SK-N-SH (cell line): ENCODE measurements around the gene PSMB8. TPM values are rescaled to one million over a fixed set of nuclear protein-coding genes. Genes with fewer than 3 reads are reported as not detected.

ENCODE experiments used
- CTCF ChIA-PET: fragments of 300-600, 350-600 bp; formaldehyde crosslinking; extraction: SDS; loops from one replicate; lab custom pipeline; 2021; lab: Yijun Ruan, JAX
- POLR2A ChIA-PET: fragments of 350-600 bp; sonication (Branson Sonifier 250); formaldehyde crosslinking; extraction: SDS; loops from one replicate; lab custom pipeline; 2020; ENCODE audit warnings: antibody characterized with exemption, inconsistent platforms; lab: Yijun Ruan, JAX
- DNase-seq: peaks from one replicate; pipeline ENCODE4 v3.0.0; 2012
- H2AFZ ChIP-seq: fragments of 200-600 bp; sonication (generic); 2 replicates; pipeline ENCODE4 v1.8.1; 2016; ENCODE audit warnings: antibody characterized with exemption, mild to moderate bottlenecking, low read depth
- H3F3A ChIP-seq: fragments of 200-600 bp; sonication (generic); replicated peaks from 2 replicates; pipeline ENCODE3; 2016; ENCODE audit warnings: antibody characterized with exemption, mild to moderate bottlenecking; ENCODE audit not compliant: insufficient read depth
- H3K27ac ChIP-seq, 2 experiments: fragments of 200-500 bp in 1 of 2; fragments of 200-600 bp in 1 of 2; sonication (Bioruptor generic) in 1 of 2; sonication (generic), shearing (Covaris generic) in 1 of 2; 2 replicates each; pipeline versions ENCODE4 v1.5.1 to v1.6.1; 2014 to 2016; ENCODE audit warnings: low read depth in 2 of 2, inconsistent platforms in 1 of 2, low read length in 1 of 2, mild to moderate bottlenecking in 1 of 2, mixed read lengths in 1 of 2
- H3K27me3 ChIP-seq: fragments of 200-600 bp; sonication (generic), shearing (Covaris generic); 2 replicates; pipeline ENCODE4 v1.6.1; 2016; ENCODE audit warnings: mixed run types; ENCODE audit not compliant: insufficient read depth
- H3K36me3 ChIP-seq, 2 experiments: fragments of 200-500 bp in 1 of 2; fragments of 200-600 bp in 1 of 2; sonication (Bioruptor generic) in 1 of 2; sonication (generic) in 1 of 2; replicated peaks in 1 of 2; 2 replicates each; pipeline versions ENCODE3 to v1.5.1; 2014 to 2016; ENCODE audit warnings: low read length in 1 of 2, mild to moderate bottlenecking in 1 of 2; ENCODE audit not compliant: insufficient read depth in 2 of 2, control insufficient read depth in 1 of 2
- H3K4me1 ChIP-seq, 2 experiments: fragments of 200-500 bp in 1 of 2; fragments of 200-600 bp in 1 of 2; sonication (Bioruptor generic) in 1 of 2; sonication (generic), shearing (Covaris generic) in 1 of 2; 2 replicates each; pipeline versions ENCODE4 v1.5.1 to v1.6.1; 2014 to 2016; ENCODE audit warnings: low read depth in 1 of 2, low read length in 1 of 2, mixed run types in 1 of 2; ENCODE audit not compliant: insufficient read depth in 2 of 2, control insufficient read depth in 1 of 2
- H3K4me2 ChIP-seq: fragments of 200-600 bp; sonication (generic), shearing (Covaris generic); 2 replicates; pipeline ENCODE4 v1.6.1; 2017; ENCODE audit warnings: mixed run types
- H3K4me3 ChIP-seq, 2 experiments: fragments of 200-500 bp in 1 of 2; fragments of 200-600 bp in 1 of 2; sonication (Bioruptor generic) in 1 of 2; sonication (generic), shearing (Covaris generic) in 1 of 2; 2 replicates each; pipeline versions ENCODE4 v1.5.1 to v1.8.1; 2014 to 2016; ENCODE audit warnings: low read depth in 2 of 2, inconsistent platforms in 1 of 2, low read length in 1 of 2, mild to moderate bottlenecking in 1 of 2, mixed read lengths in 1 of 2, moderate library complexity in 1 of 2
- H3K79me2 ChIP-seq: fragments of 200-600 bp; sonication (generic); 2 replicates; pipeline ENCODE4 v1.8.1; 2017; ENCODE audit warnings: mild to moderate bottlenecking; ENCODE audit not compliant: insufficient read depth
- H3K9ac ChIP-seq: fragments of 200-600 bp; sonication (generic); 2 replicates; pipeline ENCODE4 v1.6.1; 2017; ENCODE audit warnings: mixed run types
- H3K9me2 ChIP-seq: fragments of 200-600 bp; sonication (generic); 2 replicates; pipeline ENCODE4 v1.6.1; 2017; ENCODE audit warnings: mixed run types
- H3K9me3 ChIP-seq: fragments of 200-600 bp; sonication (generic); 2 replicates; pipeline ENCODE4 v1.6.1; 2017; ENCODE audit warnings: mixed run types, mild to moderate bottlenecking, moderate library complexity
- H4K20me1 ChIP-seq: fragments of 200-600 bp; sonication (generic); 2 replicates; pipeline ENCODE4 v1.6.1; 2017; ENCODE audit warnings: mild to moderate bottlenecking, mixed run types; ENCODE audit not compliant: insufficient read depth
- CHD2 ChIP-seq: fragments of 150-350 bp; IDR thresholded peaks from 2 replicates; pipeline ENCODE4 v1.6.1; 2018; ENCODE audit warnings: low read length; ENCODE audit not compliant: partially characterized antibody
- EP300 ChIP-seq, 2 experiments: IDR thresholded peaks; 2 replicates each; pipeline versions ENCODE4 v1.4.0 to v1.6.1; 2012; ENCODE audit warnings: borderline replicate concordance in 1 of 2, low read depth in 1 of 2, low read length in 1 of 2
- FOSL2 ChIP-seq: IDR thresholded peaks from 2 replicates; pipeline ENCODE4 v1.4.0; 2012; ENCODE audit warnings: low read depth, mild to moderate bottlenecking, moderate library complexity, borderline replicate concordance
- FOXM1 ChIP-seq: IDR thresholded peaks from 2 replicates; pipeline ENCODE4 v1.4.0; 2012; ENCODE audit warnings: low read depth, mild to moderate bottlenecking
- GATA2 ChIP-seq: sonication (generic); formaldehyde crosslinking; IDR thresholded peaks from 2 replicates; pipeline ENCODE4 v1.5.0; 2020; ENCODE audit warnings: mild to moderate bottlenecking, missing genetic modification reagents
- JUND ChIP-seq: IDR thresholded peaks from 2 replicates; pipeline ENCODE4 v1.4.0; 2012
- MEF2A ChIP-seq: IDR thresholded peaks from 2 replicates; pipeline ENCODE4 v1.4.0; 2012; ENCODE audit warnings: low read depth, borderline replicate concordance
- MXI1 ChIP-seq: IDR thresholded peaks from 2 replicates; pipeline ENCODE4 v1.6.1; 2012; ENCODE audit warnings: mild to moderate bottlenecking, low read depth, low read length, improper control_type of control experiment
- NFIC ChIP-seq: IDR thresholded peaks from 2 replicates; pipeline ENCODE4 v1.4.0; 2012; ENCODE audit warnings: borderline replicate concordance
- POLR2AphosphoS5 ChIP-seq: IDR thresholded peaks from 2 replicates; pipeline ENCODE4 v1.6.1; 2012; ENCODE audit warnings: low read depth, low read length
- RCOR1 ChIP-seq: fragments of 150-350 bp; IDR thresholded peaks from 2 replicates; pipeline ENCODE4 v1.6.1; 2017; ENCODE audit warnings: antibody characterized with exemption, low read length
- REST ChIP-seq: IDR thresholded peaks from 2 replicates; pipeline ENCODE4 v1.6.1; 2012; ENCODE audit warnings: mild to moderate bottlenecking, low read depth, low read length, moderate library complexity
- RFX5 ChIP-seq: IDR thresholded peaks from 2 replicates; pipeline ENCODE4 v1.6.1; 2012; ENCODE audit warnings: mild to moderate bottlenecking, improper control_type of control experiment, low read length
- SIN3A ChIP-seq: IDR thresholded peaks from 2 replicates; pipeline ENCODE4 v1.6.1; 2012; ENCODE audit warnings: low read depth, mild to moderate bottlenecking, low read length, moderate library complexity, borderline replicate concordance
- SMC3 ChIP-seq: IDR thresholded peaks from 2 replicates; pipeline ENCODE4 v1.6.1; 2012; ENCODE audit warnings: low read depth, low read length, improper control_type of control experiment
- TAF1 ChIP-seq: IDR thresholded peaks from 2 replicates; pipeline ENCODE4 v1.6.1; 2012; ENCODE audit warnings: low read depth, mild to moderate bottlenecking, low read length, moderate library complexity, borderline replicate concordance
- TCF12 ChIP-seq: IDR thresholded peaks from 2 replicates; pipeline ENCODE4 v1.4.0; 2012
- USF2 ChIP-seq: fragments of 150-350 bp; IDR thresholded peaks from 2 replicates; pipeline ENCODE4 v1.6.1; 2017; ENCODE audit warnings: antibody characterized with exemption, low read length, low read depth, borderline replicate concordance
- WGBS: methylation state at CpG from one replicate; pipeline ENCODE4 v1.1.6; 2017; ENCODE audit warnings: low lambda C conversion rate; 5-methylcytosine and 5-hydroxymethylcytosine counted together
- polyA plus RNA-seq, 3 experiments: library from polyadenylated mRNA; depleted of rRNA; stranded (reverse); fragments of >200 nt; gene quantifications; 2 replicates each; pipeline ENCODE4 v1.2.3, GENCODE V29; 2012

The PSMB8 gene
- polyA plus RNA-seq, 1 of the 3 experiments (the other 2 are of a cell fraction), result 52.8 TPM

GRCh38 chr6:32794510-32794909 lies 49.3 kb downstream of the PSMB8 start:
- Histone ChIP-seq H3K27me3 (peaks cover 56% of the 10 kb centered on the region; the same call in 1 of the 2 replicates), H3K4me3 (no peak overlapping the region), H3K36me3 (no peaks in the 10 kb centered on the region), H3F3A (no peaks in the 10 kb centered on the region), H3K9me3 (no peaks in the 10 kb centered on the region), H3K4me1 (no peaks in the 10 kb centered on the region; a peak in 1 of 4 replicates), H2AFZ (no peak overlapping the region), H3K9me2 (no peaks in the 10 kb centered on the region), H3K79me2 (no peaks in the 10 kb centered on the region), H3K9ac (no peak overlapping the region), H3K4me2 (no peak overlapping the region), H3K27ac (no peak overlapping the region), H4K20me1 (no peaks in the 10 kb centered on the region)
- 6% methylated on average over 2 of the region's 2 CpGs for WGBS
- no peak for TF ChIP-seq FOXM1
- no peak for TF ChIP-seq EP300 (IDR thresholded peaks at IDR 0.05; ENCODE audit: borderline replicate concordance in 1 of 2, low read depth in 1 of 2, low read length in 1 of 2)
- no peak for TF ChIP-seq CHD2
- TF ChIP-seq GATA2 (CRISPR knock-in tag), result no peak
- TF ChIP-seq JUND, result no peak
- TF ChIP-seq SMC3, result no peak
- no peak for TF ChIP-seq POLR2AphosphoS5
- TF ChIP-seq REST, result no peak
- ChIA-PET CTCF (interaction anchor here (0.5 to 2.6 kb wide), 4 partner anchors 9 to 562 kb away, joined by 3 to 10 read pairs (median 3); no protein-coding TSS in a partner anchor), POLR2A (no interaction called here)
- DNase-seq, result no peak

DNA sequence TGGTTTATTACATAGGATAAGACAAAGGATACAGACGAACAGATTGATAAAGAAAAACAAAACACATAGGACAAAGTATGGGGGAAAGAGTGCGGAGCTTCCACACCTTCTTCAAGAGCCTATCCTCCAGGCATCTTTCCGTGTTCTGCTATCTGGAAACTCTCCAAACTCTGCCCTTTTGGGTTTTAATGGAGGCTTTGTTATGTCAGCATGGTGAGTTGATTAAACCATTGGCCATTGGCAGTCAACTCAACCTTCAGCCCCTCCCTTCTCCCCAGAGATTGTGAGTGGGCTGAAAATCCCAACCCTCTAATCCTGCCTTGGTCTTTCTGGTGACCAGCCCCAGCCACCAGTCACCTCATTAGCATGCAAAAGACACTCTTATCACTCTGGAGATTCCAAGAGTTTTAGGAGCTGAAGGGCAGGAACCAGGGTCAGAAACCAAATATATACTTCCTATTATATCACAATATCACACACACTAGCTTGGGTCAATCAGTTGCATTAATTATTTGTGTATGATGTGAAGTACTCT lies 50.9 kb downstream of the PSMB8 start:
- WGBS, result 2% methylated on average over 3 of the region's 3 CpGs
- H3K79me2 ChIP-seq, result no peaks in the 10 kb centered on the region
- no peaks in the 10 kb centered on the region for H3K36me3 ChIP-seq
- H3K4me3 ChIP-seq, result no peak overlapping the region
- no peaks in the 10 kb centered on the region for H3F3A ChIP-seq
- ChIA-PET POLR2A (no interaction called here), CTCF (interaction anchor here (0.8 to 2.6 kb wide), 3 partner anchors 9 to 379 kb away, joined by 3 to 10 read pairs (median 3); no protein-coding TSS in a partner anchor)
- TF ChIP-seq RFX5, result no peak
- TF ChIP-seq POLR2AphosphoS5, result no peak
- TF ChIP-seq TCF12, result no peak
- TF ChIP-seq MEF2A, result no peak
- TF ChIP-seq MXI1, result no peak
- TF ChIP-seq SIN3A, result no peak
- no peak for TF ChIP-seq USF2
- TF ChIP-seq TAF1, result no peak
- TF ChIP-seq RCOR1, result no peak
- no peak for TF ChIP-seq REST
- no peak for TF ChIP-seq FOSL2
- no peak for TF ChIP-seq NFIC
- no peaks in the 10 kb centered on the region for H4K20me1 ChIP-seq
- DNase-seq, result no peak
- H3K9me2 ChIP-seq, result no peaks in the 10 kb centered on the region
- H3K9ac ChIP-seq, result no peak overlapping the region
- no peak overlapping the region for H3K4me2 ChIP-seq
- no peaks in the 10 kb centered on the region; a peak in 1 of 4 replicates for H3K4me1 ChIP-seq
- H3K27ac ChIP-seq, result no peak overlapping the region
- no peaks in the 10 kb centered on the region for H3K9me3 ChIP-seq
- H3K27me3 ChIP-seq, result peaks cover 56% of the 10 kb centered on the region; the same call in 1 of the 2 replicates
- H2AFZ ChIP-seq, result no peak overlapping the region
